Sigmoid colon (tissue), 7 donors: Measurements from ENCODE around the gene PTGER2. TPM values are rescaled to one million over a fixed set of nuclear protein-coding genes. Genes with fewer than 3 reads are reported as not detected.

Source experiments
- DNase-seq: peaks from one replicate; pipeline ENCODE4 v3.0.0-alpha.2; 2019
- H3K27ac ChIP-seq, 4 donors: fragments of 200-600 bp; sonication (generic); one replicate each; pipeline ENCODE4 v1.5.1; 2016 to 2019; ENCODE audit warnings: mild to moderate bottlenecking in 1 of 4
- H3K27me3 ChIP-seq, 3 donors: fragments of 200-600 bp; sonication (generic); one replicate each; pipeline ENCODE4 v1.5.1; 2019; ENCODE audit warnings: mild to moderate bottlenecking in 1 of 3
- H3K36me3 ChIP-seq, 4 donors: fragments of 200-600 bp; sonication (generic); one replicate each; pipeline ENCODE4 v1.5.1; 2016 to 2019
- H3K4me1 ChIP-seq, 4 donors: fragments of 200-600 bp; sonication (generic); one replicate each; pipeline ENCODE4 v1.5.1; 2017 to 2019
- H3K4me3 ChIP-seq, 4 donors: fragments of 200-600 bp; sonication (generic); one replicate each; pipeline ENCODE4 v1.5.1; 2017 to 2019; ENCODE audit warnings: mild to moderate bottlenecking in 2 of 4, moderate library complexity in 1 of 4
- H3K9me3 ChIP-seq, 4 donors: fragments of 200-600 bp in 3 of 4; sonication (generic) in 3 of 4; one replicate each; pipeline versions ENCODE4 v1.5.1 to v1.6.1; 2013 to 2019
- EP300 ChIP-seq, 4 donors: sonication (generic); formaldehyde crosslinking; IDR thresholded peaks; one replicate each; pipeline ENCODE4 v1.6.1; 2017; ENCODE audit warnings: antibody characterized with exemption in 4 of 4
- POLR2A ChIP-seq, 2 donors: fragments of 450-650 bp; IDR thresholded peaks; one replicate each; pipeline ENCODE4 v1.6.1; 2016; ENCODE audit warnings: antibody characterized with exemption in 2 of 2, mild to moderate bottlenecking in 2 of 2, moderate library complexity in 2 of 2
- POLR2AphosphoS5 ChIP-seq, 4 donors: sonication (generic); formaldehyde crosslinking; IDR thresholded peaks; one replicate each; pipeline ENCODE4 v1.6.1; 2017; ENCODE audit warnings: antibody characterized with exemption in 4 of 4
- WGBS, 2 donors: extraction: QIAGEN DNeasy Blood & Tissue Kit; methylation state at CpG; one replicate each; pipeline ENCODE4 v1.1.7; 2013; 5-methylcytosine and 5-hydroxymethylcytosine counted together
- intact Hi-C: fragments of 100-400 bp; cut with DNase I; formaldehyde crosslinking; loops from one replicate; pipeline ENCODE4 v1.15.1; 2023
- polyA plus RNA-seq, 3 donors: library from polyadenylated mRNA; stranded (reverse); fragments of 200-250 nt; gene quantifications; one replicate each; pipeline ENCODE4 v1.2.3, GENCODE V29; 2013
- total RNA-seq, 4 donors: library from RNA; depleted of rRNA; stranded (reverse); fragments of >200 nt; gene quantifications; one replicate each; pipeline ENCODE4 v1.1.0, GENCODE V29; 2016
- TF ChIP-seq, protein P1 (sequence below), 4 experiments: fragments of 450-650 bp in 3 of 4; fragments of 200-600 bp in 1 of 4; IDR thresholded peaks; one replicate each; pipeline ENCODE4 v1.5.1; 2016 to 2019; ENCODE audit warnings: antibody characterized with exemption in 4 of 4, mild to moderate bottlenecking in 3 of 4, moderate library complexity in 2 of 4
- donor health status: healthy with polysubstance abuse.
- donor health status: Bipolar disorder and iron deficiency.
- donor health status: healthy.

The PTGER2 gene
- total and polyA plus RNA-seq, 7 donors, result 0.55 to 3.9 (median 2.5) TPM

DNA sequence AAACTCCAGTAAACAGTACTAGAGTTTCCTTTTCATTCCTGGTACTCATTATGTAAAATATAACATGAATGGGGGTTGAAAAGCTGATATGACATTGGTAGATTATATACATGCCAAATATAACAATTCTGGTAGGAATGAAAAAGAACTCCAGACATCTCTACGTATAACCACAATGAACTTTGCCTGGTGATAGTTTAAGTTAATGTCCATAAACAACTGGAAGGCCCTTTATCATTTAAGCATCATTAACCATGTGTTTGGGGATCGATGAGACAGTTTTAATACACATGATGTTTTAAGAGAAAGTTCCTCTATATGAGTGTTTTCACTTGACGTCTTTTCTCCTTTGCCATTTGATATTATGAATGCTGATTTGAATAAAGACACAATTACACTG lies 5.8 kb downstream of the PTGER2 start:
- no peak overlapping the region for H3K27ac ChIP-seq
- H3K4me3 ChIP-seq, result no peak overlapping the region
- H3K4me1 ChIP-seq, result peaks cover 0 to 4% (median 3%) of the 10 kb centered on the region in 4 donors
- H3K36me3 ChIP-seq, result no peaks in the 10 kb centered on the region
- TF ChIP-seq, protein P1, sequence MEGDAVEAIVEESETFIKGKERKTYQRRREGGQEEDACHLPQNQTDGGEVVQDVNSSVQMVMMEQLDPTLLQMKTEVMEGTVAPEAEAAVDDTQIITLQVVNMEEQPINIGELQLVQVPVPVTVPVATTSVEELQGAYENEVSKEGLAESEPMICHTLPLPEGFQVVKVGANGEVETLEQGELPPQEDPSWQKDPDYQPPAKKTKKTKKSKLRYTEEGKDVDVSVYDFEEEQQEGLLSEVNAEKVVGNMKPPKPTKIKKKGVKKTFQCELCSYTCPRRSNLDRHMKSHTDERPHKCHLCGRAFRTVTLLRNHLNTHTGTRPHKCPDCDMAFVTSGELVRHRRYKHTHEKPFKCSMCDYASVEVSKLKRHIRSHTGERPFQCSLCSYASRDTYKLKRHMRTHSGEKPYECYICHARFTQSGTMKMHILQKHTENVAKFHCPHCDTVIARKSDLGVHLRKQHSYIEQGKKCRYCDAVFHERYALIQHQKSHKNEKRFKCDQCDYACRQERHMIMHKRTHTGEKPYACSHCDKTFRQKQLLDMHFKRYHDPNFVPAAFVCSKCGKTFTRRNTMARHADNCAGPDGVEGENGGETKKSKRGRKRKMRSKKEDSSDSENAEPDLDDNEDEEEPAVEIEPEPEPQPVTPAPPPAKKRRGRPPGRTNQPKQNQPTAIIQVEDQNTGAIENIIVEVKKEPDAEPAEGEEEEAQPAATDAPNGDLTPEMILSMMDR (IDR thresholded peaks at IDR 0.05), result no peak
- TF ChIP-seq POLR2A (IDR thresholded peaks at IDR 0.05) (no peak), POLR2AphosphoS5 (IDR thresholded peaks at IDR 0.05) (no peak), EP300 (IDR thresholded peaks at IDR 0.05) (no peak)
- DNase-seq, result no peak
- intact Hi-C loops, result no loop called here
- H3K27me3 ChIP-seq, result peaks cover 0 to 7% (median 4%) of the 10 kb centered on the region in 3 donors
- H3K9me3 ChIP-seq, result peaks cover 0 to 2% (median 0%) of the 10 kb centered on the region in 4 donors
- 85 to 89% methylated on average over 3 of the region's 3 CpGs for WGBS, 2 donors

DNA sequence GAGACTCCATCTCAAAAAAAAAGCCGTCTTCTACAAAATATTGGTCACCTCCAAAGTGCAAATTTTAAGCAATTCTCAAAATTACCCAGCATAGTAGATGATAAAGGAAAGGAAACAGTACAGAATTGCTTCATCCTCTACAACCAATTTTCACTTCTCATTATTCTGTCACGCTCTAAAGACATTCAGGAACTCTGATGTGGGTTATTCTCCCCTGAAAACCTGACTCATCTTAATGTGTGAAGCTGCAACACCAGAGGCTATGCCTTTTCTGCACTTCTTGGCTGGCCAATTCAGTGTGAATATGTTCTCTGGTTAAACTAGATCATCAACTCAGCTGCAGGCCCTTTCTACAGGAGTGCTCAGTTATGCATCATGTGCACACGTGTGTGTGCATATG lies 11.0 kb downstream of the PTGER2 start:
- DNase-seq, result no peak
- intact Hi-C loops, result no loop called here
- Histone ChIP-seq H3K27ac (peak overlapping the region in 1 of 4 donors; percentile 32), H3K9me3 (peaks cover 0 to 2% (median 0%) of the 10 kb centered on the region in 4 donors), H3K27me3 (no peaks in the 10 kb centered on the region), H3K4me1 (peaks cover 0 to 19% (median 10%) of the 10 kb centered on the region in 4 donors), H3K4me3 (no peak overlapping the region), H3K36me3 (no peaks in the 10 kb centered on the region)
- 55 to 81% methylated on average over 3 of the region's 3 CpGs for WGBS, 2 donors
- TF ChIP-seq, protein P1 (IDR thresholded peaks at IDR 0.05), result no peak
- TF ChIP-seq POLR2AphosphoS5 (IDR thresholded peaks at IDR 0.05) (peak in 1 of 4 donors; percentile 23), EP300 (IDR thresholded peaks at IDR 0.05) (no peak), POLR2A (IDR thresholded peaks at IDR 0.05) (no peak)

DNA sequence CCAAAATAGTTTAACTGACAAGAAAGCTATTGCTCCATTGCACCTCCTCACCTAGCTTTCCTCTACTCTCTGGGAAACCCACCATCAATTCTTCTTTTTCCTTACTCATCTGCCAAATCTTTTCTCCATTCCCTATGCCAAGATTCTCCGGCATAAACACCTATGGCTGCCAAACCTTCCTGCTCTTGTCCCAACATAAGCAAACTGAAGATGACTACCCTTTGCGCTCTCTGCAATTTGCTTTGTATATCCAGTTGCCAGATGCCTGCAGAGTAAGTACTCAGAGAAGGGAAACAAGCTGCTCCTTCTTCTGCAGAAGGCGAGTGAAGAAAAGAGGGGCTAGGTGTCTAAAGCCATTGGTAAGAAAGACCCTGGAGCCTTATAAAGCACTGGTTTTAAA lies 11.5 kb downstream of the PTGER2 start:
- intact Hi-C loops, result no loop called here
- no peak overlapping the region for H3K4me3 ChIP-seq
- H3K36me3 ChIP-seq, result no peaks in the 10 kb centered on the region
- WGBS, 2 donors, result 87 to 90% methylated on average over 3 of the region's 3 CpGs
- H3K9me3 ChIP-seq, result peaks cover 0 to 2% (median 0%) of the 10 kb centered on the region in 4 donors
- peaks cover 0 to 19% (median 10%) of the 10 kb centered on the region in 4 donors for H3K4me1 ChIP-seq
- H3K27ac ChIP-seq, result peak overlapping the region in 1 of 4 donors; percentile 32
- no peaks in the 10 kb centered on the region for H3K27me3 ChIP-seq
- TF ChIP-seq POLR2AphosphoS5 (IDR thresholded peaks at IDR 0.05) (peak in 1 of 4 donors; percentile 19), POLR2A (IDR thresholded peaks at IDR 0.05) (no peak), EP300 (IDR thresholded peaks at IDR 0.05) (no peak)
- DNase-seq, result no peak

DNA sequence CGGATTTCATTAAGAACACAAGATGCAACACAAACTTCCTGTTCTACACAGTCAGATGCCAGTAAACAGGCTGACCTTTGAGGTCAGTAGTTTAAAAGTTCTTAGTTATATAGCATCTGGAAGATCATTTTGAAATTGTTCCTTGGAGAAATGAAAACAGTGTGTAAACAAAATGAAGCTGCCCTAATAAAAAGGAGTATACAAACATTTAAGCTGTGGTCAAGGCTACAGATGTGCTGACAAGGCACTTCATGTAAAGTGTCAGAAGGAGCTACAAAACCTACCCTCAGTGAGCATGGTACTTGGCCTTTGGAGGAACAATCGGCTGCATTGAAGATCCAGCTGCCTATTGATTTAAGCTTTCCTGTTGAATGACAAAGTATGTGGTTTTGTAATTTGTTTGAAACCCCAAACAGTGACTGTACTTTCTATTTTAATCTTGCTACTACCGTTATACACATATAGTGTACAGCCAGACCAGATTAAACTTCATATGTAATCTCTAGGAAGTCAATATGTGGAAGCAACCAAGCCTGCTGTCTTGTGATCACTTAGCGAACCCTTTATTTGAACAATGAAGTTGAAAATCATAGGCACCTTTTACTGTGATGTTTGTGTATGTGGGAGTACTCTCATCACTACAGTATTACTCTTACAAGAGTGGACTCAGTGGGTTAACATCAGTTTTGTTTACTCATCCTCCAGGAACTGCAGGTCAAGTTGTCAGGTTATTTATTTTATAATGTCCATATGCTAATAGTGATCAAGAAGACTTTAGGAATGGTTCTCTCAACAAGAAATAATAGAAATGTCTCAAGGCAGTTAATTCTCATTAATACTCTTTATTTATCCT lies 13.5 kb downstream of the PTGER2 start:
- 52 to 70% methylated on average over 4 of the region's 4 CpGs for WGBS, 2 donors
- H3K9me3 ChIP-seq, result no peaks in the 10 kb centered on the region
- intact Hi-C loops, result no loop called here
- TF ChIP-seq POLR2A (IDR thresholded peaks at IDR 0.05) (no peak), POLR2AphosphoS5 (IDR thresholded peaks at IDR 0.05) (no peak), EP300 (IDR thresholded peaks at IDR 0.05) (no peak)
- TF ChIP-seq, protein P1 (IDR thresholded peaks at IDR 0.05), result no peak
- H3K27me3 ChIP-seq, result no peaks in the 10 kb centered on the region
- H3K27ac ChIP-seq, result peak overlapping the region in 1 of 4 donors; percentile 35
- peaks cover 0 to 19% (median 10%) of the 10 kb centered on the region in 4 donors for H3K4me1 ChIP-seq
- no peak for DNase-seq
- H3K4me3 ChIP-seq, result no peak overlapping the region
- H3K36me3 ChIP-seq, result no peaks in the 10 kb centered on the region

DNA sequence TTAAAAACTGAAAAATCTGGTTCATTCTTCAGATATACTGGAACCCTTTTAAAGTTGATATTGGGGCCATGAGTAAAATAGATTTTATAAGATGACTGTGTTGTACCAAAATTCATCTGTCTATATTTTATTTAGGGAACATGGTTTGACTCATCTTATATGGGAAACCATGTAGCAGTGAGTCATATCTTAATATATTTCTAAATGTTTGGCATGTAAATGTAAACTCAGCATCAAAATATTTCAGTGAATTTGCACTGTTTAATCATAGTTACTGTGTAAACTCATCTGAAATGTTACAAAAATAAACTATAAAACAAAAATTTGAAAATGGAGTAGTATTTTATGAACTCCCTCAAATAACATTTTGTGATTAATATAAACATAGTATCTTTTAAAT lies 14.2 kb downstream of the PTGER2 start:
- Histone ChIP-seq H3K27ac (no peak overlapping the region), H3K9me3 (no peaks in the 10 kb centered on the region), H3K4me1 (peaks cover 0 to 19% (median 10%) of the 10 kb centered on the region in 4 donors), H3K27me3 (no peaks in the 10 kb centered on the region), H3K4me3 (no peak overlapping the region), H3K36me3 (no peaks in the 10 kb centered on the region)
- intact Hi-C loops, result no loop called here
- no peak for DNase-seq
- TF ChIP-seq EP300 (IDR thresholded peaks at IDR 0.05) (no peak), POLR2AphosphoS5 (IDR thresholded peaks at IDR 0.05) (no peak), POLR2A (IDR thresholded peaks at IDR 0.05) (no peak)
- TF ChIP-seq, protein P1 (IDR thresholded peaks at IDR 0.05), result no peak
